HUES48 (cell line): ENCODE measurements around the gene CRELD1.

Source experiments
- H3K27ac ChIP-seq: one replicate; pipeline ENCODE4 v1.7.0; 2013; ENCODE audit warnings: low read depth, low read length, inconsistent platforms
- H3K27me3 ChIP-seq: 2 replicates; pipeline ENCODE4 v1.6.1; 2013; ENCODE audit warnings: mild to moderate bottlenecking, low read length; ENCODE audit not compliant: control insufficient read depth, insufficient read depth
- H3K36me3 ChIP-seq: 2 replicates; pipeline ENCODE4 v1.6.1; 2013; ENCODE audit warnings: low read length; ENCODE audit not compliant: control insufficient read depth, insufficient read depth
- H3K4me1 ChIP-seq: 2 replicates; pipeline ENCODE4 v1.6.1; 2013; ENCODE audit warnings: mild to moderate bottlenecking, low read length; ENCODE audit not compliant: control insufficient read depth, insufficient read depth
- H3K4me3 ChIP-seq: 2 replicates; pipeline ENCODE4 v1.5.1; 2013; ENCODE audit warnings: mild to moderate bottlenecking, low read depth, low read length
- H3K9ac ChIP-seq: 2 replicates; pipeline ENCODE4 v1.6.1; 2013; ENCODE audit warnings: mild to moderate bottlenecking, low read depth, low read length, moderate library complexity
- H3K9me3 ChIP-seq: 2 replicates; pipeline ENCODE4 v1.6.1; 2013; ENCODE audit warnings: low read length; ENCODE audit not compliant: control insufficient read depth, insufficient read depth

The CRELD1 gene

GRCh38 chr3:9916734-9917680 is 16.6 kb upstream of the CRELD1 start, which contains the start of gene IL17RC:
Gene IL17RC (plus strand): TSS chr3:9917098. CDS start chr3:9917316, 218 bp downstream.
- no peaks in the 10 kb centered on the region for H3K36me3 ChIP-seq
- H3K27ac ChIP-seq = peak within 1 kb of the TSS; percentile 48
- no peaks in the 10 kb centered on the region for H3K9me3 ChIP-seq
- peaks cover 19% of the 10 kb centered on the region; the same call in 1 of the 2 replicates for H3K27me3 ChIP-seq
- H3K4me3 ChIP-seq = peak within 1 kb of the TSS; percentile 68
- peak within 1 kb of the TSS; percentile 47; the same call in 1 of the 2 replicates for H3K9ac ChIP-seq
- H3K4me1 ChIP-seq = peaks cover 22% of the 10 kb centered on the region

GRCh38 chr3:9917820-9918219 is 15.8 kb upstream of the CRELD1 start:
- Histone ChIP-seq H3K9me3 (no peaks in the 10 kb centered on the region), H3K9ac (no peak overlapping the region), H3K4me3 (no peak overlapping the region), H3K36me3 (no peaks in the 10 kb centered on the region), H3K4me1 (peaks cover 22% of the 10 kb centered on the region), H3K27me3 (peaks cover 19% of the 10 kb centered on the region; the same call in 1 of the 2 replicates), H3K27ac (no peak overlapping the region)

- Histone ChIP-seq H3K36me3 (no peaks in the 10 kb centered on the region), H3K4me1 (peaks cover 22% of the 10 kb centered on the region), H3K4me3 (no peak overlapping the region), H3K27me3 (peaks cover 19% of the 10 kb centered on the region; the same call in 1 of the 2 replicates), H3K9ac (no peak overlapping the region), H3K27ac (no peak overlapping the region), H3K9me3 (no peaks in the 10 kb centered on the region)
These were observed 15.2 kb upstream of the CRELD1 start for GRCh38 chr3:9918261-9919038.

GRCh38 chr3:9928158-9928557 is 5.5 kb upstream of the CRELD1 start:
- Histone ChIP-seq H3K36me3 (no peaks in the 10 kb centered on the region), H3K9ac (no peak overlapping the region), H3K4me1 (no peaks in the 10 kb centered on the region)

GRCh38 chr3:9930804-9931418 is 2.7 kb upstream of the CRELD1 start:
- no peak overlapping the region for H3K27ac ChIP-seq
- H3K9ac ChIP-seq = no peak overlapping the region
- H3K27me3 ChIP-seq = no peaks in the 10 kb centered on the region
- H3K9me3 ChIP-seq = no peaks in the 10 kb centered on the region
- H3K4me1 ChIP-seq = peaks cover 7% of the 10 kb centered on the region
- H3K36me3 ChIP-seq = peaks cover 9% of the 10 kb centered on the region; the same call in 1 of the 2 replicates
- no peak overlapping the region for H3K4me3 ChIP-seq

More at GRCh38 chr3:9928158-9928557, 5.5 kb upstream of the CRELD1 start:
- Histone ChIP-seq H3K4me3 (no peak overlapping the region), H3K27me3 (no peaks in the 10 kb centered on the region), H3K27ac (no peak overlapping the region), H3K9me3 (no peaks in the 10 kb centered on the region)

- peaks cover 13% of the 10 kb centered on the region; the same call in 1 of the 2 replicates for H3K36me3 ChIP-seq
- no peaks in the 10 kb centered on the region for H3K9me3 ChIP-seq
- H3K4me1 ChIP-seq = peaks cover 7% of the 10 kb centered on the region
- peak overlapping the region; percentile 5; the same call in 1 of the 2 replicates for H3K9ac ChIP-seq
- H3K27ac ChIP-seq = peak overlapping the region; percentile 9
- H3K4me3 ChIP-seq = peak overlapping the region; percentile 93
- H3K27me3 ChIP-seq = no peaks in the 10 kb centered on the region
These were observed 1.1 kb upstream of the CRELD1 start for GRCh38 chr3:9932535-9932842.

- peak overlapping the region; percentile 29; the same call in 1 of the 2 replicates for H3K9ac ChIP-seq
- H3K4me1 ChIP-seq = peaks cover 7% of the 10 kb centered on the region
- peak overlapping the region; percentile 75 for H3K27ac ChIP-seq
- H3K27me3 ChIP-seq = no peaks in the 10 kb centered on the region
- peaks cover 18% of the 10 kb centered on the region for H3K36me3 ChIP-seq
- H3K9me3 ChIP-seq = no peaks in the 10 kb centered on the region
- H3K4me3 ChIP-seq = peak overlapping the region; percentile 93
These were observed 632 bp upstream of the CRELD1 start for GRCh38 chr3:9932843-9933560.

GRCh38 chr3:9934235-9934621 is 594 bp downstream of the CRELD1 start:
- Histone ChIP-seq H3K27me3 (no peaks in the 10 kb centered on the region), H3K9me3 (no peaks in the 10 kb centered on the region), H3K27ac (peak overlapping the region; percentile 86), H3K36me3 (peaks cover 18% of the 10 kb centered on the region), H3K4me1 (peaks cover 7% of the 10 kb centered on the region), H3K4me3 (peak overlapping the region; percentile 93), H3K9ac (0 out of 2 replicates have a peak overlapping the region, but pooled peaks have one; percentile 92)

GRCh38 chr3:9934993-9935392 is 1.4 kb downstream of the CRELD1 start:
- no peaks in the 10 kb centered on the region for H3K9me3 ChIP-seq
- no peak overlapping the region for H3K27ac ChIP-seq
- no peak overlapping the region for H3K4me3 ChIP-seq
- H3K27me3 ChIP-seq = no peaks in the 10 kb centered on the region
- H3K36me3 ChIP-seq = peaks cover 18% of the 10 kb centered on the region
- H3K9ac ChIP-seq = no peak overlapping the region
- H3K4me1 ChIP-seq = peaks cover 7% of the 10 kb centered on the region

- H3K4me1 ChIP-seq = peaks cover 7% of the 10 kb centered on the region
- H3K27ac ChIP-seq = no peak overlapping the region
- no peaks in the 10 kb centered on the region for H3K27me3 ChIP-seq
- no peak overlapping the region for H3K4me3 ChIP-seq
- peaks cover 18% of the 10 kb centered on the region for H3K36me3 ChIP-seq
- no peaks in the 10 kb centered on the region for H3K9me3 ChIP-seq
- no peak overlapping the region for H3K9ac ChIP-seq
These were observed 2.4 kb downstream of the CRELD1 start for GRCh38 chr3:9935966-9936510.
